Effector CD8-positive, alpha-beta T cell (primary cell): Measurements from ENCODE around the gene FGF6.
"Not testable (repeated sequence)": the region's sequence is repeated elsewhere in the genome, so short reads cannot be mapped to it uniquely, and the experiment has no call there.

Experiments
- DNase-seq: peaks from one replicate; lab custom pipeline; 2025; lab: John Stamatoyannopoulos, UW
- total RNA-seq, 4 experiments: gene quantifications; one replicate each; lab custom pipeline; 2026; lab: John Stamatoyannopoulos, UW

The FGF6 gene
- total RNA-seq, result 0 to 0.09 (median 0) reads per million in 4 experiments

DNA sequence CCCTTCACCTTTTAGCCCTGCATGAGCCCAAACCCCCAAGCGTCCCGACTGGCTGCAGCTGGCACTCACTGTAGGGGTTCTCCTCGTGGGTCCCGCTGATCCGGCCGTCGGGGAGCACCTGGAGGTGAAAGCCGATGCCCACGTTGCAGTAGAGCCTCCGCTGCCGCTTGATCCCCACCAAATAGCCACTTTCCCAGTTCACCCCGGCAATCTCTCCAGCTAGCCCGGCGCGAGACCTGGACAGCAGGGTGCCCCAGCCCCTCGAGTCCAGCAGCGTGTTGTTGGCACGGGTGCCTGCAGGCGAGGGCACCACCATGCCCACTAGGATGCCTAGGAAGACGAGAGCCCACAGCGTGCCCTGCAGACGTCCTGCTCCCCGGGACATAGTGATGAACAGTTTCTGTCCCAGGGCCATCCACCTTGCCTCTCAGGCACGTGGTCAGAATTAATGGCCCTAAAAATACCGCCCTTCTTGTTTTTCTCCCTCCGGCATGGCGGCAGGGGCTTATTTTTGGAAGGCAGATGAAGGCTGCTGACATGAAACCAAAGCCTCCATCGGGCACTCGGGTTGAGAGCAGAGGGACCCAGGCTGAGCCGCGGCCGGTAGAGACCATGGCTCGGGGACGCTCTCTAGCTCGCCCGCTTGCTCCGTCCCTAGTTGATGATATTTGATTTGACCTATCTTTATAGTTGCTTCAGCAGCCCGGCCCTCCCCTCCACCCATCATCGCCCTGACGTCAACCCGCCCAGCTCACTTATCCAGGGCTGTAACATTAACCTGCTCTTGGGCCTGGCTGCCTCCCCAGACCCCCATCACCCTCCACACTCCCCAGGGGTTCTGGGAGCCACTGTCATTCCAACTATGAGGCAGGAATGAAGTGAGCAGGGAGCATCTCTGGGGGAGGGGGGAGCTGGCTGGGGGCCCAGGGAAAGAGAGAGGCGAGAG lies at the start of gene FGF6:
Gene FGF6 (minus strand): TSS at position 660 of the 946 bp plus-strand sequence. CDS start 245 bp downstream, at position 415.
- no peak for DNase-seq

GRCh38 chr12:4490973-4491372 lies 45.4 kb upstream of the FGF6 start:
- DNase-seq, result no peak

DNA sequence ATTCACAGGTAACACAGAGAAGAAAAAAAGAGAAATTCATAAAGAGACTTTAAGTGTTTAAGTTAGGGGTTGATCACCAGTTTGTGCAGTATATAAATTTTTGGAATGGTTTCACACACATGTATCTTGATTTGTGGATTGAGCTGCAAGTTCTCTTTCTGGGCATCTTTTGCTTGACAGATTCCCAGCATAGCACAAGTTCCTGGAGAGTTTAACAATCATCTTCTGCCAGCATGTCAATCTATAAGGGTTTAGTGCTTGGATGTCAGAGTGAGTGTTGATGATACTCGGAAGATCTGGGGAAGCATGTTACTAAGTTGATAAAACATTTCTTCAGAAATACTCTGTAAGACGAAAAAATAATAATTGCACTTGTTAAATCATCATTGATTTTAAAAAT lies 43.9 kb upstream of the FGF6 start:
- DNase-seq, result no peak

- DNase-seq, result no peak
Measured at GRCh38 chr12:4486980-4487379, 41.4 kb upstream of the FGF6 start.

DNA sequence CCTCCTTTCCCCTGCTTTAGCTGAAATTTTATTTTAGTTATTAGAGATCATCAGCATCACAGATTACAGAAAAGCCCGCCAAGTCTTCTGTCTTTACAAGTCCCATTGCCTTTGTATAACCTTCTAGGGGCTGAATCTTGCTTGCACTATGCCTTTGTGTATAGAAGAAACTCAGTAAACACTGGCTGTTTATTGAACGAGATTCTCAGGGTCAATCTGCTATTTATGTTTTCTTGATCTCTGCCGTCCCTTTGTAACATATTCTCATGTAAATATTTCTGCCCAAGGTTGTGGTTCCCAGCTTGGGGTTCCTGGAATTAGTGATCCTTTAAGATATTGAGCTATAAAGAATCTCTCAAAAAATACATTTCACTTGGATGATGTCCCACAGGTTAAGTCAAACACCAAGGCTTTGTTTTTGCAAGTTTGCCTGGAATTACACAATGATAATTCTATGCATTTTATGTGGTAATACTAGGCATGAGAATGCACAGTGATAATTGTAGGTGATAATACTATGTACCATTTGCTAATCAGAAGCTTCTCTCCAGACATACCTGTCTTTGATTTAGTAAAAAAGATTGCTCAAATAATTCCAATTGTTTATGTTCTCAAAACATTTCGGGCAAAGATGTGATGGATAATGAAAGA lies 40.6 kb upstream of the FGF6 start:
- no peak for DNase-seq

GRCh38 chr12:4483885-4484823 lies 38.5 kb upstream of the FGF6 start:
- DNase-seq, result no peak

- DNase-seq, result no peak
Measured at GRCh38 chr12:4482936-4483335, 37.3 kb upstream of the FGF6 start.

DNA sequence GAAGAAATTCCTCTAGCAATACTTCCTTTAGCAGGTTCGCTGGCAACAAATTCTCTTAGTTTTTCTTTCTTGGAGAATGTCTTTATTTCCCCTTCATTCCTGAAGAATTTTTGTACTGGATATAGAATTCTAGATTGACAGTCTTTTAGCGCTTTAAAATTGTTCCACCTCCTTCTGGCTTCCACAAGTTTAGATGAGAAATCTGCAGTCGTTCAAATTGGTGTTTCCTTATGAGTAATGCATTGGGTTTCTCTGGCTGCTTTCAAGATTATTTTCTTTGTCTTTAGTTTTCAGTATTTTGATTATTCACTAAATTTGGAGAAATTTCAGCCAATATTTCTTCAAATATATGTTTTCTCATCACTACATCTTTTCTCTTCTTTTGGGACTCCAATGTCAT lies 33.3 kb upstream of the FGF6 start:
- no peak for DNase-seq

- no peak for DNase-seq
Measured at GRCh38 chr12:4477129-4477528, 31.5 kb upstream of the FGF6 start.

DNA sequence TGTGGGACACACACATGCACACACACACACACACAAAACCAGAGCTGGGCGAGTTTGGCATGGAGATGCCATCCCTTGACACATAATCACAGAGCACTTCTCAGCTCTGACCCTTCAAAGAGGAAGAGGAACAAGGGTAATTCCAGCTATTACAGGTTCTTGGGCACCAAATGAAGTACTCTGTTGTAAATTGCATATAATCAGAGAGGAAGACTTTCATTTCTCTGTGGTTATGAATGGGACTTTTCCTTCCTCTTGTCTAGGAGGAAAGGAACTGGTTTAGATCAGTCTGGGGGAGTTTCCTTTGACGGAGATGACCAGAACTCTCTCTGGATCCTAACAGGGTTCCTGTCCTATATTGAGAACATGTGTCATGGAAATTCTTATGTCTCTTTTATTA lies 26.4 kb upstream of the FGF6 start:
- no peak for DNase-seq

DNA sequence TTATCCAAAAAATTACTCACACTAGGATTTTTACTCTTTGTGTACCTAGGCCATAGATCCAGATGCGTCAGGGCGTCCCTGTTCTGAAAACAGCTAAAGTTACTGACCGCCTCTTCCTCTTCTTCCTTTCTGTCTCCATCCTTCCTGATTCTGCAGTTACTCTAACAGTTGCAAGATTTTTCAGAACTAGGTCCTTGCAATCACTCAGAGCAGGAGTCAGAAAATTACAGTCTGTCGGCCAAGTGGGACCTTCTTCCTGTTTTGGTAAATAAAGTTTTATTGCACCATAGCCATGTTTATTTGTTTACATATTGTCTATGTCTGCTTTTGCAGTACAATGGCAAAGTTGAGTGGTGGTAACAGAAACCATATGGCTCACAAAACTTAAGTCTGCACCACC lies 25.6 kb upstream of the FGF6 start:
- no peak for DNase-seq

DNA sequence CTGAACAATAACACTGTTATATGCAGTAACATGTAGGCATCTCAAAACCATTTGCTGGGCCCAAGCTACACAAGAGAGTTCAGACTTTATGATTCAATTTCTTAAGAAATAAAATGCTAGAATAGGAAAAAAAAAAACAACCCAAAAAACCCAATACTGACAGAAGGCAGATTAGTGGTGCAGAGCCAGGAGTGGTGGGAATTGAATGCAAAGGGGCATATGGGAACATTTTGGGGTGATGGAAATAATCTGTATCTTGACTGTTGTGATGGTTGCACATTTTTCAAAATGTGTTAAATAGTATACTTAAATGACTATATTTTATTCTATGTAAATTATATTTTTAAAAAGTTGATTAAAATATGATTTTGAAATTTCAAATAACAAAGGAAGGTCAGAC lies 23.4 kb upstream of the FGF6 start:
- DNase-seq, result no peak

DNA sequence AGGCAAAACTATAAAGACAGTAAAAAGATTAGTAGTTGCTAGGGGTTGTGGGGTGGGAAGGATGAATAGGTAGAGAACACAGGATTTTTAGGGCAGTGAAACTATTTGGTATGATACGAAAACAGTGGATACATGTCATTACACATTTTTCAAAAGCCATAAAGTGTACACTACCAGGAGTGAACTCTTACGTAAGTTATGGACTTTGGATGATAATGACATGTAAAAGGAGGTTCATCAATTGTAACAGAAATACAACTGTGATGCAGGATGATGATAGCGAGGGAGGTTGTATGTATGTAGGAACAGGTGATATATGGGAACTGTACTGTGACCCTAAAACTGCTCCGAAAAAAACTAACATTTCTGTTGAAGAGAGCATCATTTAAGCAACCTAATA lies 15.1 kb upstream of the FGF6 start:
- DNase-seq, result no peak

GRCh38 chr12:4455849-4456248 lies 10.2 kb upstream of the FGF6 start:
- not testable (repeated sequence) for DNase-seq

DNA sequence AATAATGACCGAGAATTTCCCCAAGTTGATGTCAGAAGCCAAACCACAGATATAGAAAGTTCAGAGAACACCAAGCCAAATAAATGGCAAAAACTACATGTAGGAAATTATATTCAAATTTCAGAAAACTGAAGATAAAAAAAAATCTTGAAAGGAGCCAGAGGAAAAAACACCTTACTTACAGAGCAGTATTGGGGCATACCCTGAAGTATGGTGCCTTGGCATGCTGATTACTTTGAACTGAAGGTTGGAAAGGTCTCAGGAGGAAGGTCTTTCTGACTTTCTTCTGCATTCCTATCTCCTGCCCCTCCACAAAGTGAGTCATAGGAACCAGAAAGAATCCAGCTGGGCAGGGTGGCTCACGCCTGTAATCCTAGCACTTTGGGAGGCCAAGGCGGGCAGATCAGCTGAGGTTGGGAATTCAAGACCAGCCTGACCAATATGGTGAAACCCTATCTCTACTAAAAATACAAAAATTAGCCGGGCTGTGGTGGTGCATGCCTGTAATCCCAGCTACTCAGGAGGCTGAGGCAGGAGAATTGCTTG lies 8.8 kb upstream of the FGF6 start:
- DNase-seq, result no peak

- no peak for DNase-seq
Measured at GRCh38 chr12:4451694-4452093, 6.1 kb upstream of the FGF6 start.

DNA sequence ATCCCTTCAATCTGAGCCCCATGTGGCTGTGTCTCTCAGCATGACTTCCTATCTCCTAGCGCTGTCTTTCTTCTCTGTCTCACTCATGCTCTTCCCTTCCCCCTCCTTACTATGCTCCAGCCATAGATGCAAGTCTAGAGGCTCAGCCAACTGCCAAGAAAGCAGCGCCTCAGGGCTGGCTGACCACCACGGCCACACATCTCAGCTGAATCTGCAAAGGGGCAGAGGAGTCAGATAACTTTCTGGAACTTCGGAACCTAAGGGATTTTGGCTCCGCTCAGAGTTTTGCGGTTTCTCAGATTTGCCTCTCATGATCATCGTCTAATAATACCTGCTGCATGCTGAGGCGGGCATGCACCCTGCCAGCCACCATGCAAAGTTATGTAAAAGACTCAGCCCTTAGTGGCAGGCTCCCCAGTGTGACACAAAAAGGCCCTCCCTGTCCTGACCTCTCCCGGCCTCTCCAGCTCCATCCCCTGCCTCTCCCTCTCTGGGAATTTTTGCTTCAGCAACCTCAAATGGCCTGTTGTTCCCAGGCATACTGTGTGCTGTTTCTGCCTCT lies 5.0 kb upstream of the FGF6 start:
- no peak for DNase-seq

DNA sequence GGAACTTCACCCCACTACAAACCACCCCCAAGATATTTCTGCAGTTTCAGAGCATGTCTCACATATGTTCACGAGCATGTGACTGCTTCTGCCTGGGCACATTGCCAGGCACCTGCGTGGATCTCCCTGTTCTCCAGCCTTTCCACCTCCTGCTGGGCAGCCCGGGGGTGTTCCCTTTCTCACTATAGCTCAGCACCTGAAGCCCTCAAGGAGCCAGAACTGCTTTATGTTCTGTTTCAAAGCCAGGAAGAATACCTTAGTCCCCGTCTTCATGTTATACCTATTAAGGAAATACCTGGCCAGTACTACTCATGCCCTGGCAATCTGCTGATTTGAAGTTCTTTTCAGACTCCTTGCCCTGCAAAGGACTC lies 4.2 kb upstream of the FGF6 start:
- no peak for DNase-seq

- DNase-seq, result no peak
Measured at GRCh38 chr12:4448943-4449850, 3.6 kb upstream of the FGF6 start.

DNA sequence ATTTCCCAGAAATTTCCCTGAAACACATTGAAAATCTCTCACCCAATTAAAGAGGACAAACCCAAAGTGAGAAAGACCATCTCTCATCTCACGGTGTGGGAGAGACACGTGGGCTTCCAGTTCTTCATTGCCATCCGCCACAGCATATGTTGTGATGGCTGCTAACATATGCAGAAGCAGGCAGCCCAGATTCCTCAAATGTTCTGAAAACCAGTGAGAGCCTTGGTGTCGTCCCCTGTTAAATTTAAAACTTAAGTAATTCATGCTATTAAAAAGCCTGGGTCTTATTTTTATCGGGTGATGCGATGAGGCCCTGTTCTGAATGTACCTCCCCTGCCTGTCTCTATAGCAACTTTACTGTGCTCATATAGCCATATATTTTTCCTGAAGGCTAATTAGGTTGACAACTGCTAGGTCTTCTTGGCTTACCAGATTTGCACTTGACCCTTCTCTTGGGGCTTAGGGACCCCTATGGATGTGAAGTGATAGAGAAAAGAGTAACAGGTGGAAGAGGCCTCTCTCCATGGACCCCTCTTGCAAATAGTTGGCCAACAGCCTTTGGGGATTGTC lies 2.8 kb upstream of the FGF6 start:
- DNase-seq, result no peak
